Natural killer cell treated with Interleukin-12 subunit alpha and Interleukin-12 subunit beta and Interleukin-15 and Interleukin-18, amount 100 ng/mL, for 72 hours (primary cell): Measurements from ENCODE around the gene RANGAP1. TPM values are rescaled to one million over a fixed set of nuclear protein-coding genes. Genes with fewer than 3 reads are reported as not detected.
A peak's percentile ranks its signal among the peaks of the same experiment; 100 is the strongest.
"Not testable (repeated sequence)": the region's sequence is repeated elsewhere in the genome, so short reads cannot be mapped to it uniquely, and the experiment has no call there.

Experiments used
- ATAC-seq, 2 donors: fragments of 150-1000 bp; cut with Tn5 transposase in 1 of 2; sonication (Bioruptor Pico), chemical (Tn5 transposase) in 1 of 2; 2 replicates each; pipeline ENCODE4 v1.10.0; 2021
- DNase-seq: peaks from one replicate; pipeline ENCODE4 v3.0.0; 2022; ENCODE audit warnings: low spot score
- H3K27ac Mint-ChIP-seq, 2 donors: 1 replicate in 1 of 2; 2 replicates in 1 of 2; pipeline ENCODE4 v1.8.0; 2022; ENCODE audit warnings: mixed read lengths in 2 of 2, mild to moderate bottlenecking in 1 of 2, moderate library complexity in 1 of 2
- H3K27me3 Mint-ChIP-seq, 2 donors: 1 replicate in 1 of 2; 2 replicates in 1 of 2; pipeline ENCODE4 v1.8.0; 2022; ENCODE audit warnings: mixed read lengths in 2 of 2
- H3K36me3 Mint-ChIP-seq: one replicate; pipeline ENCODE4 v1.8.0; 2022; ENCODE audit warnings: mixed read lengths
- H3K4me1 Mint-ChIP-seq, 2 donors: 1 replicate in 1 of 2; 2 replicates in 1 of 2; pipeline ENCODE4 v1.8.0; 2022; ENCODE audit warnings: low read depth in 2 of 2, mixed read lengths in 2 of 2, mild to moderate bottlenecking in 1 of 2
- H3K4me3 Mint-ChIP-seq: one replicate; pipeline ENCODE4 v1.8.0; 2022; ENCODE audit warnings: mixed read lengths
- H3K9me3 Mint-ChIP-seq: 2 replicates; pipeline ENCODE4 v1.8.0; 2022; ENCODE audit warnings: mixed read lengths
- total RNA-seq, 2 donors: library from RNA; stranded (reverse); gene quantifications; one replicate each; pipeline ENCODE4 v1.2.3, GENCODE V29; 2022

The RANGAP1 gene
- total RNA-seq, 2 donors from 2014 or later: 101 to 216 TPM

DNA sequence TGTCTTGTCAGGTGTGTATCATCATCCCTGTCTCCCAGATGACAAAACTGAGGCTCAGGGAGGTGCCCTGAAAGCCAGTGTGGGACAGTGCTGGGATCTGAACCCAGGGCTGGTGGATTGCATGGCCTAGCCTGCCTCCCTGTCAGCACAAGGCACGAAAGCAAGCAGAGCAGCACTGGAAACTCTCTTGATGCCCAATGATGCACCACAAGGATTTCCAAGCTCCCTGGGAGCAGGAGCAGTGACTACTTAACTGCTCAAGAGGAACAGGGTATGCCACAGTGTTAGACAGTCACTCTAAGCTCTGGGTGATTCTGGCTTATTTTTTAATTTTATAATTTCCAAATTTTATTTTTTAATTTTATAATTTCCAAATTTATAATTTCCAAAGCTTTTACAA lies 24.3 kb upstream of the RANGAP1 start:
- ATAC-seq: no peak
- H3K9me3 Mint-ChIP-seq: no peaks in the 10 kb centered on the region

DNA sequence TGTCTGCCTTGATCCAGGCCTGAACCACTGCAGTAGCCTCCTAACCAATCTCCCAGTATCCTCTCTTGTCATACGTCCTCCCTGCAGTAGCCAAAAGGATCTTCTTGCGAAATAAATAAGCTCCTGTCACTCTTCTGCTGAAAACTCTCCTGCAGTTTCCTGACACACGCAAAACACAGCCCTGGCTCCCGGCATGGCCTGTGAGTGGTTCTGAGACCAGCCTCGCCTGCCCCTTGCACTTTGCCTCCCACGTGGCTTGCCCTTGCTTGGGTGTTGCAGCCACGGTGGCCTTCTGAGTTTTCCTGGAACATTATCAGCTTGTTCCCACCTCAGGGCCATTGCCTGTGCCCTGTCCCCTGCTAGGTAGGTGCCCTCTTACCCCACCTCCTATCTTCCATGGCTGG lies 22.6 kb upstream of the RANGAP1 start:
- no peaks in the 10 kb centered on the region for H3K9me3 Mint-ChIP-seq
- DNase-seq (no peak), ATAC-seq (no peak)
- H3K4me1 Mint-ChIP-seq: peaks cover 34 to 37% of the 10 kb centered on the region in 2 donors
- no peaks in the 10 kb centered on the region for H3K36me3 Mint-ChIP-seq
- no peak overlapping the region for H3K4me3 Mint-ChIP-seq
- no peak overlapping the region for H3K27ac Mint-ChIP-seq
- no peaks in the 10 kb centered on the region for H3K27me3 Mint-ChIP-seq

More for the DNA sequence above, 24.3 kb upstream of the RANGAP1 start:
- Mint-ChIP-seq H3K36me3 (no peaks in the 10 kb centered on the region), H3K27ac (no peak overlapping the region), H3K4me3 (no peak overlapping the region), H3K4me1 (peaks cover 25 to 30% of the 10 kb centered on the region in 2 donors), H3K27me3 (no peaks in the 10 kb centered on the region)
- no peak for DNase-seq

- H3K36me3 Mint-ChIP-seq: no peaks in the 10 kb centered on the region
- peaks cover 38 to 41% of the 10 kb centered on the region in 2 donors for H3K4me1 Mint-ChIP-seq
- H3K4me3 Mint-ChIP-seq: no peak overlapping the region
- ATAC-seq (no peak), DNase-seq (no peak)
- peak overlapping the region in 1 of 2 donors; percentile 61 for H3K27ac Mint-ChIP-seq
- H3K27me3 Mint-ChIP-seq: no peaks in the 10 kb centered on the region
- H3K9me3 Mint-ChIP-seq: no peaks in the 10 kb centered on the region
These were observed 22.1 kb upstream of the RANGAP1 start for GRCh38 chr22:41308054-41308453.

- no peaks in the 10 kb centered on the region for H3K9me3 Mint-ChIP-seq
- peaks cover 39 to 42% of the 10 kb centered on the region in 2 donors for H3K4me1 Mint-ChIP-seq
- no peaks in the 10 kb centered on the region for H3K36me3 Mint-ChIP-seq
- no peak overlapping the region for H3K4me3 Mint-ChIP-seq
- DNase-seq: no peak
- no peak for ATAC-seq
- H3K27me3 Mint-ChIP-seq: no peaks in the 10 kb centered on the region
- peak overlapping the region in 1 of 2 donors; percentile 53 for H3K27ac Mint-ChIP-seq
These were observed 19.7 kb upstream of the RANGAP1 start for GRCh38 chr22:41305646-41306045.

GRCh38 chr22:41302811-41303210 lies 16.8 kb upstream of the RANGAP1 start:
- Mint-ChIP-seq H3K27ac (peak overlapping the region; percentile 71 to 85), H3K9me3 (no peaks in the 10 kb centered on the region), H3K36me3 (no peaks in the 10 kb centered on the region), H3K4me1 (peaks cover 31 to 33% of the 10 kb centered on the region in 2 donors), H3K4me3 (peak overlapping the region; percentile 73), H3K27me3 (no peaks in the 10 kb centered on the region)
- ATAC-seq (no peak), DNase-seq (no peak)

- DNase-seq: no peak
- no peaks in the 10 kb centered on the region for H3K36me3 Mint-ChIP-seq
These were observed 16.2 kb upstream of the RANGAP1 start for GRCh38 chr22:41302021-41302767.

DNA sequence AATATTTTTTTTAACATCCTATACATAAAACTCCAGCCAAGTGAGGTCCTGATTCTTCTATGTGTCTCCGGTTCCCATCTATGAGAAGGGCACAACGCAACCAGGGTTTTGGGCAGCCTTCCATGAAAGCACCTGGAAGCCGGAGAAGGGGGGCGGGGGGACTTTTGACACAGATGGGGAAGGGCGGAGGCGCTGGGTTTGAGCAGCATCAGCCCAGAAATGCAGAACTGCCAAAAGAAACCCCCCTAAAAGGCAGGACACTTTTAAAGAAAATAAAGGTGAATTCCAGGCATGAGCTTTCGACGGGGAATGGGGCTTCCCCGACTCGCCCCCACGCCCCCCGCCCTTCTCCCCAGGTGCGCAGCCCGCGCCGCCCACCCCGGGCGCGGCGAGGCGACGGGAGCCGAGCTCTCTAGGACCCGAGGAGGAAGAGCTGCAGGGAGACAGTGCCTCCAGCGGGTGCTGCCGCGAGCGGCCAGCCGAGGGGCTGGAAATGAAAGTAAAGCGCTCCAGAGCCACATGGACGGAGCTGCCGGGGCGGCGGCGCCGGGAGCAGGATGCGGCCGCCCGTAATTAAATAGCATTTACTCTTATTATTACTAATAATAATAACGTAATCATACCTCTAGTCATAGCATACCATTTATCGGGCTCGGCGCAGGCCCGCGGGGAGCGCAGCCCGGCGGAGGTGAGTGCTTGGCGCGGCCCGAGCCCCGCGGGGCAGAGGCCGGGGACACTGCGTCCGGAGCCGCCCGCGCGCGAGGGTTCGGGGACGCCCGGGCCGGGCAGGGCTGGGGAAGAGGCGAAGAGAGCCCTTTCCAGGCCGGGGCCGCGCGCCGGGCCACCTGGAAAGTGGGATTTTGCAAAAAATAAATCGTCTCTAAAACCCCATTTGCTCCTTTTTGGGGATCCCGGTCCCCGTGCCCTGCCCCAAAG lies 15.4 kb upstream of the RANGAP1 start, which contains the start of gene ZC3H7B:
ZC3H7B (plus strand) TSS at position 441 of the 936 bp plus-strand sequence. CDS start 19,136 bp downstream, outside the sequence.
- DNase-seq: peak; percentile 90
- ATAC-seq: peak; percentile 97
- H3K4me1 Mint-ChIP-seq: peaks cover 23 to 26% of the 10 kb centered on the region in 2 donors
- H3K9me3 Mint-ChIP-seq: no peaks in the 10 kb centered on the region
- H3K27ac Mint-ChIP-seq: peak within 1 kb of the TSS; percentile 71 to 85
- H3K4me3 Mint-ChIP-seq: peak within 1 kb of the TSS; percentile 73
- H3K36me3 Mint-ChIP-seq: no peaks in the 10 kb centered on the region
- no peaks in the 10 kb centered on the region for H3K27me3 Mint-ChIP-seq

More at GRCh38 chr22:41302021-41302767, 16.2 kb upstream of the RANGAP1 start:
- H3K4me3 Mint-ChIP-seq: peak overlapping the region; percentile 73
- H3K27me3 Mint-ChIP-seq: no peaks in the 10 kb centered on the region
- H3K9me3 Mint-ChIP-seq: no peaks in the 10 kb centered on the region
- peaks cover 24 to 27% of the 10 kb centered on the region in 2 donors for H3K4me1 Mint-ChIP-seq
- peak in 1 of 2 donors; percentile 4 for ATAC-seq
- H3K27ac Mint-ChIP-seq: peak overlapping the region; percentile 71 to 85

DNA sequence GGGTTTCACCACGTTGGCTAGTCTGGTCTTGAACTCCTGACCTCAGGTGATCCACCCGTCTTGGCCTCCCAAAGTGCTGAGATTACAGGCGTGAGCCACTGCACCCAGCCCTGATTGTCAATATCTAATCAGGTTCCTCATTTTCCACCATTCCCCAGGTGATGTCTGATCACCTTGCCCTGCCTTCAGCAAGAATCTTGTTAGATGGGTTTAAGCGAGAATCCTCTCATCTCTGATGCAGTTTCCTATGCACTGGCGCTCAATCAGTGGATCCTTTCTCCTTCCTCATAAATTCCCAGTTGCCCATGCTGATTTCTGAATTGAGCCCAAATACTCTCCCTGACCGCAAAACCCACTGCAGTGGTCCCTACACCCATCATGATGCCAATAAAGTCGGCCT lies 14.7 kb upstream of the RANGAP1 start:
- peaks cover 23% of the 10 kb centered on the region in 2 donors for H3K4me1 Mint-ChIP-seq
- H3K27me3 Mint-ChIP-seq: no peaks in the 10 kb centered on the region
- no peaks in the 10 kb centered on the region for H3K9me3 Mint-ChIP-seq
- H3K4me3 Mint-ChIP-seq: peak overlapping the region; percentile 70
- DNase-seq (no peak), ATAC-seq (no peak)
- peak overlapping the region; percentile 47 to 52 for H3K27ac Mint-ChIP-seq
- H3K36me3 Mint-ChIP-seq: no peaks in the 10 kb centered on the region

- Mint-ChIP-seq H3K36me3 (no peaks in the 10 kb centered on the region), H3K27ac (no peak overlapping the region), H3K4me1 (peaks cover 4 to 5% of the 10 kb centered on the region in 2 donors), H3K4me3 (no peak overlapping the region), H3K27me3 (no peaks in the 10 kb centered on the region), H3K9me3 (no peaks in the 10 kb centered on the region)
- DNase-seq: no peak
- no peak for ATAC-seq
These were observed 11.1 kb upstream of the RANGAP1 start for GRCh38 chr22:41296826-41297667.

DNA sequence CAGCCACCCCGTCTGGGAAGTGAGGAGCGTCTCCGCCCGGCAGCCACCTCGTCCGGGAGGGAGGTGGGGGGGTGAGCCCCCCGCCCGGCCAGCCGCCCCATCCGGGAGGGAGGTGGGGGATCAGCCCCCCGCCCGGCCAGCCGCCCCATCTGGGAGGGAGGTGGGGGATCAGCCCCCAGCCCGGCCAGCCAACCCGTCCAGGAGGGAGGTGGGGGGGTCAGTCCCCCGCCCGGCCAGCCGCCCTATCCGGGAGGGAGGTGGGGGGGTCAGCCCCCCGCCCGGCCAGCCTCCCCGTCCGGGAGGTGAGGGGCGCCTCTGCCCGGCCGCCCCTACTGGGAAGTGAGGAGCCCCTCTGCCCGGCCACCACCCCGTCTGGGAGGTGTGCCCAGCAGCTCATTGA lies 8.8 kb upstream of the RANGAP1 start:
- H3K4me1 Mint-ChIP-seq, DNase-seq, H3K27me3 Mint-ChIP-seq, H3K4me3 Mint-ChIP-seq, H3K9me3 Mint-ChIP-seq, H3K36me3 Mint-ChIP-seq, H3K27ac Mint-ChIP-seq, ATAC-seq: not testable (repeated sequence)

DNA sequence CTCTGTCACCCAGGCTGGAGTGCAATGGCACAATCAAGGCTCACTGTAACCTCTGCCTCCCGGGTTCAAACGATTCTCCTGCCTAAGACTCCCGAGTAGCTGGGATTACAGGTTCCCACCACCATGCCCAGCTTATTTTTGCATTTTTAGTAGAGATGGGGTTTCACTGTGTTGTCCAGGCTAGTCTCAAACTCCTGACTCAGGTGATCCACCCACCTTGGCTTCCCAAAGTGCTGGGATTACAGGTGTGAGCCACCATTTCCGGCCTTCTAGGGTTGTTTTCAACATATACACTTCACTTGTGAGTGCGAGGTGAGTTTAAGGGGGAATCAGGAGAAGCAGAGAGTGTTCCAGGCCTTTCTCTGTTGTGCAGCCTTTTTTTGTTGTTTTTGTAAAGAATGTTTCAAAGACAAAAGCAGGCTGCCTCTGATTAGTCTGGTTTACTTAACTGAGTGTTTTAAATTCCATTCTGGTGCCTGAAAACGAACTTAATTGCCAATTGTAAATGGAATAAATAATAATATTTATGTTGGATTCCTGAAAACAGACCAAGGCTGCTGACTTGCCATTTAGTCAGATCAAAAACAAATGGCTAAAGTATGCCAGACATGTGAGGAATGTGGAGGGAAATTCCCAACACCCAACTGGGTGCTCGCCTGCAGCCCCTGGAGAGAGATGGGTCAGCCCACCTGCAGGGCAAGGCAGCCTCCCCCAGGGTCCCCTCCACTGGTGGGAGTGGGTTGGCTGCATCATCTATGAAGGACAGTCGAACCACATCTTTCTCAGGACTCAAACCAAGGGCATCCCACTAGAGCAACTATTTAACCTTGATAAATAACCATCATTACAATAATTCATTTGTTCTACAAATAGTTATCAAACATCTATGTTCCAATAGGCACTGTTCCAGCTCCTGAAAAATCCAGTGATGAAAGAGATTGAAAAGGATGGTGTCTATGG lies 4.6 kb upstream of the RANGAP1 start:
- no peak overlapping the region for H3K4me3 Mint-ChIP-seq
- H3K27me3 Mint-ChIP-seq: no peaks in the 10 kb centered on the region
- no peak for ATAC-seq
- no peaks in the 10 kb centered on the region for H3K36me3 Mint-ChIP-seq
- peaks cover 12 to 16% of the 10 kb centered on the region in 2 donors for H3K4me1 Mint-ChIP-seq
- H3K9me3 Mint-ChIP-seq: no peaks in the 10 kb centered on the region
- DNase-seq: no peak
- no peak overlapping the region for H3K27ac Mint-ChIP-seq

GRCh38 chr22:41289671-41290070 lies 3.7 kb upstream of the RANGAP1 start:
- H3K4me1 Mint-ChIP-seq: peaks cover 12 to 19% of the 10 kb centered on the region in 2 donors
- no peaks in the 10 kb centered on the region for H3K36me3 Mint-ChIP-seq
- H3K4me3 Mint-ChIP-seq: no peak overlapping the region
- DNase-seq (no peak), ATAC-seq (no peak)
- no peaks in the 10 kb centered on the region for H3K27me3 Mint-ChIP-seq
- H3K27ac Mint-ChIP-seq: no peak overlapping the region
- H3K9me3 Mint-ChIP-seq: no peaks in the 10 kb centered on the region
